DOHH2 (cell line): ENCODE data around the gene IAPP.

ENCODE experiments used
- EZH2phosphoT487 ChIP-seq: fragments of 200-600 bp; sonication (generic); IDR thresholded peaks from 2 replicates; pipeline ENCODE4 v1.6.1; 2017; ENCODE audit warnings: borderline replicate concordance, mild to moderate bottlenecking, antibody characterized with exemption, low read length, moderate library complexity, mixed read lengths
- TF ChIP-seq, protein P1 (sequence below): fragments of 200-600 bp; sonication (generic); IDR thresholded peaks from one replicate; pipeline ENCODE4 v1.5.1; 2014; ENCODE audit warnings: antibody characterized with exemption, mild to moderate bottlenecking, low read depth, low read length; ENCODE audit not compliant: poor library complexity, severe bottlenecking

DNA sequence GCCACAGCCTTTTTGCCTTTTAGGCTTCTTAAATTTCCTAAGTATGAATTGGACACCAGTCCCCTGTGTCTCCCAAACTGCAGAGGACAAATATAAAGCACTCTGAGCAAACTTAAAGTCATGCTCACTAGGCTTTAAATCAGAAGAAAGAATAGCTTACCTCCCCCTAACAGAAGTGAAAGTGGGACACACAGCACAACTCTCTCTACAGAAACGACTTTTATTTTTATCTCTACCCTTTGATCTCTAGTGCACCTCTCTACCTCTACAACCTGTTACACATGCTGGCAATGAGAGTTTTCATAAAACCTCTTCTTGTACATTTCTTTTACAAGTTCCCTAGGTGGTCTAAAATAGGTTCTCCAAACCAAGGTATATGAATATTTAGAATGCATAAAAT is 19.7 kb downstream of the IAPP start:
- TF ChIP-seq, protein P1, sequence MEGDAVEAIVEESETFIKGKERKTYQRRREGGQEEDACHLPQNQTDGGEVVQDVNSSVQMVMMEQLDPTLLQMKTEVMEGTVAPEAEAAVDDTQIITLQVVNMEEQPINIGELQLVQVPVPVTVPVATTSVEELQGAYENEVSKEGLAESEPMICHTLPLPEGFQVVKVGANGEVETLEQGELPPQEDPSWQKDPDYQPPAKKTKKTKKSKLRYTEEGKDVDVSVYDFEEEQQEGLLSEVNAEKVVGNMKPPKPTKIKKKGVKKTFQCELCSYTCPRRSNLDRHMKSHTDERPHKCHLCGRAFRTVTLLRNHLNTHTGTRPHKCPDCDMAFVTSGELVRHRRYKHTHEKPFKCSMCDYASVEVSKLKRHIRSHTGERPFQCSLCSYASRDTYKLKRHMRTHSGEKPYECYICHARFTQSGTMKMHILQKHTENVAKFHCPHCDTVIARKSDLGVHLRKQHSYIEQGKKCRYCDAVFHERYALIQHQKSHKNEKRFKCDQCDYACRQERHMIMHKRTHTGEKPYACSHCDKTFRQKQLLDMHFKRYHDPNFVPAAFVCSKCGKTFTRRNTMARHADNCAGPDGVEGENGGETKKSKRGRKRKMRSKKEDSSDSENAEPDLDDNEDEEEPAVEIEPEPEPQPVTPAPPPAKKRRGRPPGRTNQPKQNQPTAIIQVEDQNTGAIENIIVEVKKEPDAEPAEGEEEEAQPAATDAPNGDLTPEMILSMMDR, result no peak
- TF ChIP-seq EZH2phosphoT487, result no peak
